OCI-LY1 (cell line): ENCODE measurements around the gene IFT81.

Experiments
- CTCF ChIP-seq: fragments of 200-600 bp; sonication (generic), shearing (Covaris generic); IDR thresholded peaks from 2 replicates; pipeline ENCODE4 v1.5.1; 2017; ENCODE audit warnings: mild to moderate bottlenecking, antibody characterized with exemption, low read length, moderate library complexity, mixed read lengths
- EZH2 ChIP-seq: fragments of 200-600 bp; sonication (generic), shearing (Covaris generic); IDR thresholded peaks from 2 replicates; pipeline ENCODE4 v1.8.0; 2017; ENCODE audit warnings: borderline replicate concordance, mixed run types, mild to moderate bottlenecking, antibody characterized with exemption, low read length, moderate library complexity, mixed read lengths

DNA sequence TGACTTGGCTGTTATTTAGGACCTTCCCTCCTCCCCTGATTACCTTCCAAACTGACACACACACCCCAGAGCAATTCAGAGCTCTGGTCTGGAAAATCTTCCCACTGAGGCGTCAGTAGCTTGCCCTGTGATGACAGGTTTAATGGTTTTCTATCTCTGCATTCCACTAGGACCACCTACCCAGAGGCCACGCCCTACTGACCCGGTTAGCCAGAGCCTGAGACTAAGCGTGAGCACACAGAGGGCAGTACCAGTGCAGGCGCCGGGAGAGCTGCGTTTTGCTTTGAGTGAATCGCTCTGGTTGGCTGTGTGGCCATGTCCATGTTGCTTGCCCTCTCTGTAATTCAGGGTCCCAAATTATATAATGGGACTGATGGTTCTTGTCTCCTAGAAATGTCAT is 120.7 kb downstream of the IFT81 start:
- TF ChIP-seq CTCF (no peak), EZH2 (no peak)
